Mesodermal cell (in vitro differentiated cells): Measurements from ENCODE around the gene BCAS1.

ENCODE experiments used
- H3K27ac ChIP-seq: 2 replicates; pipeline ENCODE4 v1.7.0; 2013; ENCODE audit warnings: mild to moderate bottlenecking, low read depth, low read length, moderate library complexity; ENCODE audit not compliant: severe bottlenecking
- H3K36me3 ChIP-seq: 2 replicates; pipeline ENCODE4 v1.7.1; 2013; ENCODE audit warnings: mild to moderate bottlenecking, low read length, moderate library complexity; ENCODE audit not compliant: control insufficient read depth, insufficient read depth
- H3K4me1 ChIP-seq: one replicate; pipeline ENCODE4 v1.7.1; 2013; ENCODE audit warnings: mild to moderate bottlenecking, low read length; ENCODE audit not compliant: insufficient read depth, control insufficient read depth, poor library complexity, severe bottlenecking
- H3K4me3 ChIP-seq: 2 replicates; pipeline ENCODE4 v1.7.0; 2013; ENCODE audit warnings: low read length, control low read depth, mild to moderate bottlenecking; ENCODE audit not compliant: insufficient read depth, poor library complexity, severe bottlenecking; ENCODE audit errors: extremely low read depth
- H3K9me3 ChIP-seq: 2 replicates; pipeline ENCODE4 v1.7.1; 2013; ENCODE audit warnings: mild to moderate bottlenecking, low read length, moderate library complexity; ENCODE audit not compliant: control insufficient read depth
- WGBS, 2 experiments: methylation state at CpG; one replicate each; pipeline ENCODE4 v1.1.5; 2013; ENCODE audit warnings: missing lambda C conversion rate in 2 of 2; ENCODE audit not compliant: insufficient coverage in 2 of 2; 5-methylcytosine and 5-hydroxymethylcytosine counted together

The BCAS1 gene

DNA sequence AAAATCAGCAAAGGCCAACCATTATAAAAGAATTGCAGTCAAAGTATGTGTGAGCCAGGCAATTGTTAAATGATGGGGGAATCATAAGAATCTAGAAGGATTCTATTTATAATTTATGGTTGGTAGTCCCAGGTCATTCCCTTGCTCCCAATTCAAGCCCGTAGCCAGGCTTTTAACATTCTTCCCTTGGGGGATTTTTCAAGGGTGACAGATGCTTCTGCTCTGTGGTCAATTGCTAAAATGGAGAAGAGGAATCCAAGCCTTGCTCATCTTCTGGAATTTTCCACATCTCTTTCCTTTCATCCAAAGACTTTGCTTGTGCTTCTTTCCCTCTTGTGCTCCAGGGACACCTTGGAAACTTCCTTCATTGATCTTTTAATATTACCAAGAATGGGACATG, 18.0 kb upstream of the BCAS1 start:
- Histone ChIP-seq H3K4me3 (no peak overlapping the region), H3K9me3 (no peaks in the 10 kb centered on the region), H3K36me3 (no peaks in the 10 kb centered on the region), H3K4me1 (peaks cover 4% of the 10 kb centered on the region), H3K27ac (no peak overlapping the region)
- WGBS, 2 experiments = 40% methylated on average over 1 of the region's 1 CpG; no CpG with 5 or more reads in 1 of the 2 experiments

DNA sequence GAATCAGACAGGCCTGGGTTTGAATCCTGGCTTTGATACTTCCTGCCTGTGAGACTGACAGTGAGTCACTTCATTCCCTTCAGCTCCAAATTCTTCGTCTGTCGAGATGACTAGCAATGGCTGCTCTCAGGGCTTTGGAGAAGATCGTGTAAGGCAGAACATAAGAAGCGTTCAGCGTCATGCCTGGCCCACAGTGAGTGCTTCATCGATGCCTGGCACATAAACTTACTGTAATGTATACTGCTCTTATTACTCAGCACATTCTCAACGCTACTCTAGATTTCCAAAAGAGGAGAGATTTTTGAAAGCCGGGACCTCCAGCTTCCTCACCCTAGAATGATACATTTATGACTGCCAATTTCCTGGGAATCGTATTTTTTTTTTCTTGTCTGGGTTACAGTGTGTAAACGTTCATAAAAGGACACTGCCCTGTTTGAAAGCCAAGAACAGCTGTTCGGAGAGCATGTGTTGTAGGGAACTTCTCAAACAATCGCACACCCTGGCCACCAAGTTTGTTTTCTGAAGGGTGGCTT, 16.2 kb upstream of the BCAS1 start:
- Histone ChIP-seq H3K36me3 (no peaks in the 10 kb centered on the region), H3K4me3 (no peak overlapping the region), H3K9me3 (no peaks in the 10 kb centered on the region), H3K27ac (no peak overlapping the region), H3K4me1 (peaks cover 4% of the 10 kb centered on the region)
- WGBS, 2 experiments = 88 to 90% methylated on average over 9 to 12 of the region's 12 CpGs

DNA sequence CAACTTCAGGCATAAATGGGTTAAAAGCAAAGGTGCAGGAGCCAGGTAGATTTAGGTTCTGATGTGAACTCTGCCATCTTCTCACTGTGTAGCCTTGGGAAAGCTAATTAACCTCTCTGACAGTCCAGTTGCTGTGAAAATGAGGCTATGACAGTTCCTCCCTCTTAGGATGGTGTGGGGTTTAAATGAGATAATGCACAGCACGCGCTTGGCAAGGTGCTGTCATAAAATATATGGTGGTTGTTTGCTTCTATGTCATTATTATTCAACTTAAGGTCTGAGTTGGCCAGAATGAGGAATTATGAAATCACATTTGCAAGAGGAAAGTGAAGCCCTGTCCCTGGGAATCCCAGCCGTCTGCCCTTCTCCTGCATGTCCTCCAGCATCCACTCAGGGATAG, 15.5 kb upstream of the BCAS1 start:
- 93 to 100% methylated on average over 1 to 3 of the region's 3 CpGs for WGBS, 2 experiments
- Histone ChIP-seq H3K4me1 (peaks cover 4% of the 10 kb centered on the region), H3K36me3 (no peaks in the 10 kb centered on the region), H3K9me3 (no peaks in the 10 kb centered on the region), H3K4me3 (no peak overlapping the region), H3K27ac (no peak overlapping the region)

DNA sequence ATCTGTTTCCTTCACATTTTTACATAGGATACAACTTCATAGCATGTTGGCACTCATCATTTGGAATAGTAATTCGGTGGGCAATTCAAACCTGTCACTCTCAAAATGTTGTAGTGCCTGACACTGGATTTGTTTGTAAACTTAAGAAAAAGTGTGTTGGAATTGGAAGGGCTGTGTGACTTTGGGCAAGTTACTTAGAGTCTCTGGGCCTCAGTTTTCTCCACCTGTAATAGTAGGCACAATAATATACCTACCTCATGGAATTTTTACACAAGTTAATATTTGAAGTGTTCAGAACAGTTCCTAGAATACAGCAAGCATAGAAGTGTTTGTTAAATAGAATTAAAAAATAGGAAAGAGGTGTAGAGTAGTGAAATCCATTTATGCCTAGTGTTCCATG, 15.0 kb upstream of the BCAS1 start:
- WGBS, 2 experiments = 88% methylated on average over 1 of the region's 1 CpG; no CpG with 5 or more reads in 1 of the 2 experiments
- no peak overlapping the region for H3K4me3 ChIP-seq
- no peaks in the 10 kb centered on the region for H3K36me3 ChIP-seq
- H3K4me1 ChIP-seq = peaks cover 4% of the 10 kb centered on the region
- H3K27ac ChIP-seq = no peak overlapping the region
- no peaks in the 10 kb centered on the region for H3K9me3 ChIP-seq

DNA sequence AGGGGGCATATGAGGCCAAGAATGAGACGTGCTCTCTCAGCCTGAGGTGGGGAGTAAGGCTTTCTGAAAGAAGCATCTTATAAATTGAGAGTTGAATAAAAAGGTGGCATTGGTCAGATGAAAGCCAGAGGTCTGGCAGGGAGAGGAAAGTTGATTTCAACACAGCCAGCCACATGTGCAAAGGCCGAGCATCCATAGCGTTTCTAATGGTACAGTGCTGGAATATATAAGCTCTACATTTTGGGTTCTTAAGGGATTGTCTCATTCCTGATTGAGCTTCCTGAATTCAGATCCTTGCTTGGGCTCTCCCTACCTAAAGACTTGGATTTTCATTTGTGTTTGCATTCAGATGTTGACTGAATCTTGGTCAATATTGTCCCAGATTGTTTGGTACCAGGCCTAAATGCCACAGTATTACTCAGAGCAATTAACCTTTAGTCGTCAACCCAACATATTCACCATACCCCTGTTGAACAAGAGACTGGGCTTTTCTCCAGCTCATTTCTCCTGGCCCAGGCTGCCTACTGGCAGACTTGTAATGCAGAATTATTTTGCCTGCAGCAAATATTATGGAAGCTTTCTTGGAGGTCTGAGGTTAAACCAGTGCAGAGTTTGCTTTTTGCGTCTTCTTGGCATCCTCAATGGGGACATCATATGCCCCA, 14.5 kb upstream of the BCAS1 start:
- H3K27ac ChIP-seq = no peak overlapping the region
- no peaks in the 10 kb centered on the region for H3K36me3 ChIP-seq
- H3K4me1 ChIP-seq = peaks cover 4% of the 10 kb centered on the region
- H3K9me3 ChIP-seq = no peaks in the 10 kb centered on the region
- WGBS, 2 experiments = 84 to 100% methylated on average over 3 to 5 of the region's 5 CpGs
- no peak overlapping the region for H3K4me3 ChIP-seq

DNA sequence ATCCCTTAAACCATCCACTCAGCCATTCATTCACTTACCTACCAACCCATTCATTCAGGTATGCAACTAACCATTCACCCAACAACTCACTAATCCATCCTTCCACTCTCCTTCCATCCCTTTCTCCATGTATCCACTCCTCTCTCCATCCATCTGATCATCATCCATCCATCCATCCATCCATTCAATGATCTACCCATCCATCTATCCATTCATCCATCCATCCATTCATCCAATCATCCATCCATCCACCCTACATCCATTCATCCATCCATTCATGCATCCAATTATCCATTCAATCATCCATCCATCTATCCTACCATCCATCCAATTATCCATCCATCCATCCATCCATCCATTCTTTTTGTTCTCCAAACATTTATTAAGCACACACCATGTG, 13.8 kb upstream of the BCAS1 start:
- H3K9me3 ChIP-seq = no peaks in the 10 kb centered on the region
- H3K4me3 ChIP-seq = no peak overlapping the region
- H3K4me1 ChIP-seq = peaks cover 4% of the 10 kb centered on the region
- H3K27ac ChIP-seq = no peak overlapping the region
- no peaks in the 10 kb centered on the region for H3K36me3 ChIP-seq

DNA sequence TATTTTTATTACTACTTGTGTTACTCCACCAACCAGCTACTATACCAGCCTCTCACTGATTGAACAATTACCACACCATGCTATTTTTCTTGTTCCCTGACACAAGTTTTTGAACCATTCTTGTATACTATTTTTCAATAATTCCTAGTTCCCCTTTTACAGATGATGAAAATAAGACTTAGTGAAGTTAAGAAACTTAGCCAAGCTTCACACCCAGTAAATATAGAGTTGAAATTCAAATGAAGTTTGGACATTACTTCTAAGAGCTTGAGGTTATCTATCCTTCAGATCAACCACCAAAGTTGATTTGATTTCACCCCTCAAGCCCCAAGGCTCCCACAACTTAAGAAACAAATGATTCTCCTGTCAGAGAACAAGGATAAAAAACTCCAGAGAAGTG, 13.1 kb upstream of the BCAS1 start:
- no peaks in the 10 kb centered on the region for H3K9me3 ChIP-seq

DNA sequence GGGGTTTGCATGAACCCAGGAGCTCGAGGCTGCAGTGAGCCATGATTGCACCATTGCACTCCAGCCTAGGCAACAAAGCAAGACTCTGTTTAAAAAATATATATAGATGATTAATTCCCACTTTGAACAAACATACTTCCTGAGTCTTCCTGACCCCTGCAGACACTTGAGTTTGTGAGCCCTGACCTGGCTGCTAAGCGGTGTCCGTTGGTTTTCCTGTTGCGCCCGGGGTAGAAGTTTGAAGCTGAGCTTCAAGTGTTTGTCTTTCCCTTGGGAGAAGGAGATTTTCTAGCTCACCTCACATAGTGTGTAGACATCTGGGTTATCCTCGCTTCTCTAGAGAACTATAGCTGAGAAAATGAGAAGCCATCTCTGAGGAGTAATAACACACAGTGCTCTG, 11.7 kb upstream of the BCAS1 start:
- H3K36me3 ChIP-seq = no peaks in the 10 kb centered on the region
- H3K4me3 ChIP-seq = no peak overlapping the region
- no peaks in the 10 kb centered on the region for H3K9me3 ChIP-seq
- WGBS, 2 experiments = 60 to 100% methylated on average over 1 to 4 of the region's 6 CpGs
- no peak overlapping the region for H3K27ac ChIP-seq
- peaks cover 4% of the 10 kb centered on the region for H3K4me1 ChIP-seq

More for the DNA sequence above, 13.1 kb upstream of the BCAS1 start:
- Histone ChIP-seq H3K4me1 (peaks cover 4% of the 10 kb centered on the region), H3K4me3 (no peak overlapping the region), H3K27ac (no peak overlapping the region), H3K36me3 (no peaks in the 10 kb centered on the region)

DNA sequence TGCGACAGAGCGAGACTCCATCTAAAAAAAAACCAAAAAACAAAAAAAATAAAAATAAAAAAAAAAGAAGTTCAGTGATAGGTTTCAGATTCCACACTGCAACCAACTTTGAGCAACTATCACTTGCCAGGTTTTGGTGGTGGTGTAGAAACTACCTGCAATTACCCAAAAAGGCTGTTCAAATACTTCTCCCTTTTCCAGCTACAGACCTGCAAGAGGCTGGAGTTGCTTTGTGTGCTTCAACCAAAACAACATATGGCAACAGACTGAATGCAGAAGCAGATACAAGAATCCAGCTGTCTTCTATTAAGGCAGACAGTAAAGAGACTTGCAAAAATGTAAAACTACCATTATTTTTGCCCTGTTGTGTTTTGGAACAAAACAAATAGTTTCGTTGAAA, 9.3 kb upstream of the BCAS1 start:
- Histone ChIP-seq H3K4me3 (no peak overlapping the region), H3K27ac (no peak overlapping the region), H3K9me3 (no peaks in the 10 kb centered on the region), H3K36me3 (no peaks in the 10 kb centered on the region), H3K4me1 (no peaks in the 10 kb centered on the region)
- no CpG with 5 or more reads among the region's 3 CpGs for WGBS, 2 experiments

DNA sequence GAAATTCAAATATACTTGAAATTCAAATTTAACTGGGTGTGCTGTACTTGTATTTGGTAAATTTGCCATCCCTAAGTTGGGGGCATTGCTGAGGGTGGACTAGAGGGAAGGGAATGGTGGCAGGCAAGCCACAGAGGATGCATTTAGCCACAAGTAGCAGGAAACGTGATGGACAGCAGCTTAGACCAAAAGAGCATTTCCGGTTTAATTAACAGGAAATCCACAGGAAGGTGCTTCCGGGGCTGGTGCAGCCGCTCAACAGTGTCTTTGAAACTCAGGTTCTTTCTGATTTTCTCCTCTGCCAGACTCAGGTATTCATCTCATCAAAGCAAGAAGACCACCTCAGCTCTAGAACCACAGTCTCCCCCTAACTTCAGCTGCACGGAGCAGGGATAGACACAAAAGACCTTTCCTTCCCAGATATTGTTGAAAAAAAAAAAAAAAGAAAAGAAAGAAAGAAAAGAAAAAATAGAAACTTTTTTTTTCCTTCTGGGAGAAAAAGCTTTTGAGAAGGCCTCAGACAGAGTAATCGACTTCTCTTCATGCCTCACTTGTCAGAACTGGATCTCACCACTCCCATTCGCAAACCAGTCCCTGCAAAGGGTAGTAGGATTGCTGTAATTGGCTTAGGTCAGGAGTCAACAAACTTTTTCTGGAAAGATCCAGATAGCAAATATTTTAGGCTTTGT, 8.0 kb upstream of the BCAS1 start:
- no peaks in the 10 kb centered on the region for H3K9me3 ChIP-seq
- H3K4me1 ChIP-seq = no peaks in the 10 kb centered on the region
- H3K4me3 ChIP-seq = no peak overlapping the region
- WGBS, 2 experiments = 81 to 90% methylated on average over 4 of the region's 7 CpGs
- H3K36me3 ChIP-seq = no peaks in the 10 kb centered on the region
- no peak overlapping the region for H3K27ac ChIP-seq

DNA sequence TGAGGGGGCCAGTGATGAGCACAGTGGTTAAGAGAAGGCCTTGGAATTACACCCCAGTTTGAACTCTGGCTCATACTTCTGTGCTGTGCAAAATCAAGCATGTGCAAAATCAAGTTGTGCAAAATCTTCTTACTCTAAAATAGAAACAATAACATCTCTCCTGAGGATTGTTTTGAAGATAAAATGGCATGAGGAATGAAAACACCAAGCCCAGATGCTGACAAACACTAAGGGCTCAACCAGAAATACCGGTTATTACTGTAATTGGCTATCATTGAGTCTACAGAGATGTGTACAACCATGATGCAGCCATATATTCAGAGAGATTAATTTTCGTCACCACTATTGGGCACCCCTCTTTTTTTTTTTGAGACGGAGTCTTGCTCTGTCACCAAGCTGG, 5.9 kb upstream of the BCAS1 start:
- no peaks in the 10 kb centered on the region for H3K9me3 ChIP-seq
- no peaks in the 10 kb centered on the region for H3K36me3 ChIP-seq
- H3K4me1 ChIP-seq = no peaks in the 10 kb centered on the region
- WGBS, 2 experiments = 75 to 78% methylated on average over 2 of the region's 3 CpGs
- H3K27ac ChIP-seq = no peak overlapping the region
- no peak overlapping the region for H3K4me3 ChIP-seq
